SKM-1 treated with dmso at 0.1 percent for 144 hours (cell line): ENCODE measurements around the gene LARP4.
"Not testable (repeated sequence)": the region's sequence is repeated elsewhere in the genome, so short reads cannot be mapped to it uniquely, and the experiment has no call there.

Experiments used
- DNase-seq: peaks from one replicate; lab custom pipeline; 2025; ENCODE audit not compliant: unreplicated experiment; lab: John Stamatoyannopoulos, UW

Gene LARP4

GRCh38 chr12:50477241-50477832 is 76.7 kb downstream of the LARP4 start:
- DNase-seq = no peak

- DNase-seq = no peak
These were observed 81.9 kb downstream of the LARP4 start for GRCh38 chr12:50482571-50482970.

GRCh38 chr12:50483488-50483887 is 82.8 kb downstream of the LARP4 start:
- DNase-seq = no peak

- DNase-seq = no peak
These were observed 88.1 kb downstream of the LARP4 start for GRCh38 chr12:50488801-50489200.

- not testable (repeated sequence) for DNase-seq
These were observed 97.4 kb downstream of the LARP4 start for GRCh38 chr12:50498119-50498518.

- DNase-seq = peak; percentile 52
These were observed 104.4 kb downstream of the LARP4 start, which contains the start of gene DIP2B for GRCh38 chr12:50504798-50505674. DIP2B (plus strand) TSS chr12:50504985; CDS start chr12:50505141, 156 bp downstream.

GRCh38 chr12:50505675-50506530 is 105.2 kb downstream of the LARP4 start:
- peak; percentile 24 for DNase-seq

GRCh38 chr12:50506753-50507473 is 106.2 kb downstream of the LARP4 start:
- no peak for DNase-seq

GRCh38 chr12:50507474-50507838 is 106.8 kb downstream of the LARP4 start:
- no peak for DNase-seq

GRCh38 chr12:50507930-50508329 is 107.2 kb downstream of the LARP4 start:
- DNase-seq = no peak

GRCh38 chr12:50508414-50508813 is 107.7 kb downstream of the LARP4 start:
- DNase-seq = no peak

GRCh38 chr12:50508970-50509663 is 108.4 kb downstream of the LARP4 start:
- DNase-seq = no peak

GRCh38 chr12:50514526-50515276 is 114.0 kb downstream of the LARP4 start:
- DNase-seq = peak; percentile 12

GRCh38 chr12:50515587-50515986 is 114.9 kb downstream of the LARP4 start:
- DNase-seq = peak; percentile 13

GRCh38 chr12:50517421-50518048 is 116.8 kb downstream of the LARP4 start:
- DNase-seq = peak; percentile 75

GRCh38 chr12:50518090-50518489 is 117.4 kb downstream of the LARP4 start:
- DNase-seq = no peak

- no peak for DNase-seq
These were observed 118.7 kb downstream of the LARP4 start for GRCh38 chr12:50519353-50519752.

GRCh38 chr12:50520416-50521207 is 119.9 kb downstream of the LARP4 start:
- no peak for DNase-seq
